Esophagus muscularis mucosa (tissue), 4 donors: ENCODE measurements around the gene PDX1.

Source experiments
- CTCF ChIP-seq, 3 experiments: fragments of 200-600 bp in 2 of 3; fragments of 450-650 bp in 1 of 3; sonication (generic) in 2 of 3; IDR thresholded peaks; one replicate each; pipeline ENCODE4 v1.5.1; 2017 to 2019; ENCODE audit warnings: antibody characterized with exemption in 3 of 3, mild to moderate bottlenecking in 2 of 3, moderate library complexity in 1 of 3
- EP300 ChIP-seq: sonication (generic); formaldehyde crosslinking; IDR thresholded peaks from one replicate; pipeline ENCODE4 v1.6.1; 2017; ENCODE audit warnings: antibody characterized with exemption
- POLR2A ChIP-seq: fragments of 450-650 bp; IDR thresholded peaks from one replicate; pipeline ENCODE4 v1.6.1; 2017; ENCODE audit warnings: antibody characterized with exemption, moderate library complexity, mild to moderate bottlenecking, low read depth

GRCh38 chr13:27926644-27927434 lies 7.0 kb downstream of the PDX1 start:
- TF ChIP-seq EP300 (no peak), CTCF (IDR thresholded peaks at IDR 0.05) (no peak), POLR2A (no peak)
